Globus pallidus (tissue), 1 donor: Measurements from ENCODE around the gene ANKRD36C.
A peak's percentile ranks its signal among the peaks of the same experiment; 100 is the strongest.
"Not testable (repeated sequence)": the region's sequence is repeated elsewhere in the genome, so short reads cannot be mapped to it uniquely, and the experiment has no call there.

Experiments
- DNase-seq: peaks from one replicate; pipeline ENCODE4 v3.0.0-alpha.2; 2015; ENCODE audit warnings: low spot score

The ANKRD36C gene

GRCh38 chr2:95991351-95992094 is at the start of gene ANKRD36C:
Gene ANKRD36C (minus strand): TSS chr2:95991824. CDS start chr2:95991708, 116 bp downstream.
- DNase-seq, result peak; percentile 32

- not testable (repeated sequence) for DNase-seq
These were observed 43.9 kb upstream of the ANKRD36C start for GRCh38 chr2:96035554-96035953.

- not testable (repeated sequence) for DNase-seq
These were observed 43.2 kb upstream of the ANKRD36C start, which contains the start of gene GPAT2 for GRCh38 chr2:96034792-96035191. Gene GPAT2 (minus strand): TSS chr2:96034916. CDS start chr2:96032359, 2,557 bp downstream.

DNA sequence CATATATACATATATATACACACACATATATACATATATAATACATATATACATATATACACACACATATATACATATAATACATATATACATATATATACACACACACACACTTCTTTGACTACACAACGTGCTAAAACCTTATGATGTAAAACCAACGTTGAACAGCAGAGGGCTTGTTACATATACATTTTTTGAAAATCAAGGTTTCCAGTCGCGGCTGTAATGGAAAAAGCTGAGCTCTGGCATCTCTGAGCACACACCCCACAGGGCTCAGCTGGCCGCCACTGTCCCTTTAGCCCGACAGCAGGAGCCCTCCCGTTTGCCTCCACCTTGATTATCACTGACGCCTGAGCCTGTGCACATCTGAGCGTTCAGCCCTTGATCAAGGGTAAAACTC is 42.4 kb upstream of the ANKRD36C start:
- not testable (repeated sequence) for DNase-seq

DNA sequence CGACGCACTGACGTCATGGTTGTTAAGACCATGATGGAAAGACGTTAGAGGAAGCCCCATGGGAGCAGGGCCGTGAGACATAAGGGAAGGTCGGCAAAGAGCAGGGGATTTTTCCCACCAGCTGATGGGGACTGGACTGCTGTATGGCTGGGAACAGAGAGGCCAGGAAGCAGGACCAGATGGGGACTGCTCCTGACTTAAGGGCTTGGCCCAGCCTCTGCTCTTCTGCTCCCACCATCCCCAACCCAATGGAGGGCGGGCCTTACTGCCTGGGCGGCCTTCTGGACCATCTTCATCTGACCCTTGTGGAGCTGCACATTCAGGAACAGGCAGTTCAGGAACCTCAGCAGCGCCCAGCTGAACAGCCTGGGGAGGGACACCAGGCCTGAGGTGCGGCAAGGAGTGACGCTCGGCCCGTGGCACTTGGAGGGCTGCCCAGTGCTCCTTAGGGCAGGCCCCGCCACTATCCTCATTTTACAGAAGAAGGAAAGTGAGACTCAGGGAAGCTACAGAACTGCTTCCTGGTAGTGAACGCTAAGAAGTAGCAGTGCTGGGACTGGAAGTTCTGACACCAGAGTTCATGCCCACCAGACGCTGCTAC is 36.2 kb upstream of the ANKRD36C start:
- DNase-seq, result not testable (repeated sequence)

DNA sequence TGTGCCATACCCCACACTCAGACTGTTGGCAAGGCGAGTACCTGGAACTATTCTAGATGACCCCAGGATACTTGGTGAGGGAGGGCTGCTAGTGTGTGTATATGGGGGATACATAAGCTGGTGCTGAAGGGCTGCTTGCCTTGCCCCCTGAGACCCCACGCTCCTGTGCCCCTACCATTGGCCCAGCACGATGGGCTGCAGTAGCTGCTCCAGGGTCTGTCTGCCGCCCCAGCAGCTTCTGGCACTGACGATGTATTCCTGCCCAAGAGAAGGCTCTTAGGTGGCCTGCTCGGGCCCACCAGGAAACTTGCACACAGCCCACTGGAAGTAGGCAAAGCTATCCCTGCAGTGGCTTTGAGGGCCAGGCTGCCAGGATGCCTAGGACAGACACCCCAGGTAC is 34.1 kb upstream of the ANKRD36C start:
- DNase-seq, result not testable (repeated sequence)

- no peak for DNase-seq
These were observed 33.5 kb upstream of the ANKRD36C start for GRCh38 chr2:96025194-96025492.

DNA sequence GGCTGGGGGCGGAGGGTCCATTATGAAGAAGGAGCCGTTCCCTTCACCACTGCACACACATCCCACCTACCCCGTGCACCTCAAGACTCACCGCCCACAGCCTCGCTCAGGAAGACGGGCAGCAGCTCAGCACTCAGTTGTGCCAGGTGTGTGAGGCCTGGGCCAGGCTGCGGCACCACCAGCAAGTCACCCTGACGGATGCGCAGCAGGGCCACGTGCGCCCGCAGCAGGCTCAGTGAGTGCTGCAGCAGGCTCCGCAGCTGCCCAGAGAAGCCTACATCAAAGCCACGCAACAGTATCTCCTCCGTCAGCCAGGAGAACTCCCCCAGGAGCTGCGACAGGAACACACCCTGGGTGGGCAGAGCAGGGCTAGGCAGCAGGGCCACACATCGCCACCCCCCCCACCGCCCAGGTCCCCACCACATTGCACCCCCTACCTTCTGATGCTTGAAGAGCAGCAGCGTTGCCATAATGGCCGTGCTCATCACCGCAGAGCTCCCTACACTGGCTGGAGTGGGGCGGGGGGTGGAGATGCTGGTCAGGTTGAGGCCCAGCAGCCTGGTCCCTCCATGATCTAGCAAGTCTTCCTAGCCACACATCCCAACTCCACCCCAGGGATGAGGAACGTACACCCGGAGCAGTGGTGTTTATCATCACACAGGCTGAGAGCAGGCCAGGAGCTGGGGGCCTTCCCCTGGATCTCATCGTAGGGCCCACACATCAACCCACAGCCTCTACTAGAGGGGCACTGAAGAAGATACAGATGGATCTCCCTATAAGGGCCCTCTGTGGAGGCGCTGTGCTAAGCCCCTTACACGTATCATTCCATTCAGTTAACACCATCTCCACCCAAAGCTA is 32.9 kb upstream of the ANKRD36C start:
- no peak for DNase-seq

DNA sequence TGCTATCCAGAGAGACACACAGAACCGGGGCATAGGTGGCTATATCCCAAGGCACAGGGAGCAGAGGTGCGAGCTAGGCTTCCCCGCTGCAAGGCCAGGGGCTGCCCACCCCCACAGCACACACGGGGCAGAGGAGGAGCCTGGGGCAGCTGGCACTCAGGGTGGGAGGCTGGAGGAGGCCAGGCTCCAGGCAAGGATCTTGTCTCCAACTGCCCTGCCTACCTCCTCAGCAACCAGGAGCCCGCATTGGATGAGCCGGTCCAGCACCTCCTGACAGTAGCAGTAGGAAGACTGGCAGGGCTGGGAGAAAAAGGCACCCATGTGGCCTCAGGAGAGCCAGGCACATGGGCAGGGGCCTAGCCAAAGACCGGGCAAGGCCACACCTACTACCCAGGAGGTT is 32.1 kb upstream of the ANKRD36C start:
- DNase-seq, result not testable (repeated sequence)

GRCh38 chr2:96022701-96023447 is 31.2 kb upstream of the ANKRD36C start:
- peak; percentile 88 for DNase-seq

DNA sequence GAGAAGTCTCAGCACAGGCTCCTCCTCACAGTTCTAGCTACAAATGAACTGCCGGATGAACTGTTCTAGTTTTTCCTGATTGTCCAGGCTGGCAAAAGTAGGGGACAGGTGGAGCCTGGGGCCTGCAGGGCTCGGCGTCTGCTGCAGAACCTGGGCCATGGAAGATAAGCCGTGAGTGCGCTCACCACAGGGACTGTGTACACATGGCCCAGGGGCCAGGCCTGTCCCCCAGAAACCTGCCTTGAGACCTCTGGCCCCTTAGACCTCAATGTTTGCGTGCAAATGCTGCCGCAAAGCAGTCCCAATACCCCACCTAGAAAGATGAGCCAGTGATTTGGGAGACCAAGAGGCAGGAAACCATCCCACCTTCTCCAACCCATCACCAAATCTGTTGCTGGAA is 30.5 kb upstream of the ANKRD36C start:
- not testable (repeated sequence) for DNase-seq

DNA sequence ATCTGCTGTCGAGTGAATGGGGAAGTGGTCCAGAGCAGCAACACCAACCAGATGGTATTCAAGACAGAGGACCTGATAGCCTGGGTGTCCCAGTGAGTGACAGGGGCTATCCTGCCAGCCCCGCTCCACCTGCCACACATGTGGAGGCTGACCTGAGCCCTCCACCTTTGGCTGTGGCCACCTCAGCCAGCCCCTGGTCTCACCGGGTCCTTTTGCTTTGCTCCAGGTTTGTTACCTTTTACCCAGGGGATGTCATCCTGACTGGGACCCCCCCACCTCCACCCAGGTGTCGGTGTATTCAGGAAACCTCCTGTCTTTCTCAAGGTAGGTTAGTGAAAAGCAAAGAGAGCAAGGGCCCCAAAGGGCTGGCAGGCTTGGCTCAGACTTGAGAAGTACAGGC is 29.5 kb upstream of the ANKRD36C start:
- not testable (repeated sequence) for DNase-seq

DNA sequence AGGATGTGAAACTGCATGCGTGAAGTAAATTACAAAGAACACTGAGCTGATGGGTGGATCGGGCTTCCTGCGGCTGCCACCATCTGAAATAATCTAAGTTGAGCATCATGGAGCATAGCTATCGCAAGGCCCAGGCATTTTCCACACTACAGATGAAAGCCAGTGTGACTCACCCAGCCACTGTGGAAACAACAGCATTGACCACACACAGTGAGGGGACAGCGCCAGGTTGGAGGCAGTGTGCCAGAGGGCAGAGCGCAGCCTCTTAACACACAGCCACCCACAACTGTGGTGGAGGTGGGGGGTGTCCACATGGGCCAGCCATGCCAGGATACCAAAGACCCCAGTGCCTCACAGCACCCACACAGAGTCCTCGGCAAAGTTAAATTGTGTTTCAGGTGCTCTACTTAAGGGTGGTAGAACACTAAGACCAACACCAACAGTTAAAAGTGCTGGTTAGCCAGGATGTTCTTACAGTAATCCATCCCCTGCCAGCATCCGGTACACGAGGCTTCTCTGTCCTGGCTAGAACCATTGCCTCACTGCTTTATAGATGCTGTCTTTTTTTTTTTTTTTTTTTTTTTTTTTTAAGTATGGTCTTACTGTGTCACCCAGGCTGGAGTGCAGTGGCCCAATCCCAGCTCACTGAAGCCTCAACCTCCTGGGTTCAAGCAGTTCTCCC is 28.4 kb upstream of the ANKRD36C start:
- DNase-seq, result not testable (repeated sequence)

- DNase-seq, result not testable (repeated sequence)
These were observed 24.7 kb upstream of the ANKRD36C start for GRCh38 chr2:96016321-96016720.

DNA sequence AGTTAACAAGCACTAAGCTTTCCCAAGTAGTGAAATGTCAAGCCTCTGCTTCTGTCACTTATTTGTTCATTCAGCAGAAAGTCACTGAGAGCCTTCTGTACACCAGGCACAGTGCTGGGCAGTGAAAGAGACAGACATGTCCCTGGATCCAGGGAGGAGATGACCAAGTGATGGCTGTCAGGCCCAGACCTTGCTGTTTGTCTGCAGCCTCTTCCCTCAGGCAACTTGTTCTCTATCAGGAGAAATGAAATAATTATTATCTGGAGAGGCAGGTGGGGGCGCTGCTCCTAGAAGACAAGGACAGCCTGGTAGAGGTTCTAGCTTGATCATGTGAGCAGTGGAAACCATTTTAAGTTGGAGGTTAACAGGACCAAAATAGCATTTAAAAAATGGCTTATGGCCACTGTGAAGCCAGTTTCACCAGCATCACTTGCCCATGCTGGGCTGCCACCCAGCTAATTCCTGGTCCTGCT is 21.2 kb upstream of the ANKRD36C start:
- peak; percentile 26 for DNase-seq

DNA sequence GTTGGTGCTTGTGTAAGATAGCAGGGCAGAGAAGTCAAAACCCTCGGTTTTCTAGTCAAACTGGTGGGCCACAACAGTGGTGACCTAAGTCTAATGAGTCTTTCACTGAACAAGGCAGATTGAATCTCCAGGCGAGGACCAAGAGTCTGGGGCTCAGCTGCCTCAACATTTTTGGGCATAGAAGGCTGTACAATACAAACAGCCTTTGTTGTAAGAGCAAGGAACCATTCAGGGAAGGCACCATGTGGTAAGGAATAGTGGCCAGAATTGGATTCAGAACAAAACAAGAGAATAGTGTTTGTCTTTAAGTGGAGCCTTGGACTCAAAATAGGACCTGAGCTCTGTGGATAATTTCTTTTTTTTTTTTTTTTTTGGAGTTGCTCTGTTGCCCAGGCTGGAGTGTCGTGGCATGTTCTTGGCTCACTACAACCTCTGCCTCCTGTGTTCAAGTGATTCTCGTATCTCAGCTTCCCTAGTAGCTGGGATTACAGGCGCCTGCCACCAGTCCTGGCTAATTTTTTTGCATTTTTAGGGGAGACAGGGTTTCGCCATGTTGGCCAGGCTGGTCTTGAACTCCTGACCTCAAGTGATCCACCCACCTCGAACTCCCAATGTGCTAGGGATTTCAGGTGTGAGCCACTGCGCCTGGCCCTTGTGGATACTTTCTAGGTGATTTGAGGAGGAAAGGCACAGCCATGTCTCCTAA is 20.6 kb upstream of the ANKRD36C start:
- peak; percentile 86 for DNase-seq

DNA sequence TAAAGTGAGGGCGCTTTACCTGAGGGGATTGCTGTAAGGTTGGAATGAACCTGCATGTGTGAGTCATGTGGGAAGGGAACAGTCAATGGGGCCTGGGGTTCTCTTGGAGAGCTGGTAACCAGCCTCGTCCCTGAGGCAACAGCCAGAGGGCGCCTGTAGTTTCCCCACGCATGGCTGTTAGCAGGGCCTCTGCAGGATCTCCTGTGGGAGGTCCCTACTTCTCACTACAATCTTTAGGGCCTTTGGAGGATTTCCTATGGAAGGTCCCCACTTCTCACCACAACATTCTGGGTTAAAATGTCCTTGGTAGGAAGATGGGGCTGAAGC is 19.5 kb upstream of the ANKRD36C start:
- DNase-seq, result peak; percentile 70

GRCh38 chr2:96010320-96011128 is 18.9 kb upstream of the ANKRD36C start:
- DNase-seq, result peak; percentile 93

GRCh38 chr2:96009833-96010232 is 18.2 kb upstream of the ANKRD36C start:
- DNase-seq, result not testable (repeated sequence)

- not testable (repeated sequence) for DNase-seq
These were observed 16.4 kb upstream of the ANKRD36C start for GRCh38 chr2:96008051-96008450.
